ENCODE data around the gene CDC42BPG. TPM values are rescaled to one million over a fixed set of nuclear protein-coding genes. Genes with fewer than 3 reads are reported as not detected.
"Not testable (repeated sequence)": the region's sequence is repeated elsewhere in the genome, so short reads cannot be mapped to it uniquely, and the experiment has no call there.

The CDC42BPG gene
- total RNA-seq, 1 experiment from 2014 or later, result 21.6 TPM

GRCh38 chr11:64848214-64848825 is 3.9 kb upstream of the CDC42BPG start (continued):
- TF ChIP-seq RELA (CRISPR knock-in tag; IDR thresholded peaks at IDR 0.05; ENCODE audit: borderline replicate concordance) (no peak), ELF4 (CRISPR knock-in tag; IDR thresholded peaks at IDR 0.05; ENCODE audit: low read depth) (no peak), TCF7 (CRISPR knock-in tag; IDR thresholded peaks at IDR 0.05; ENCODE audit: low read depth) (no peak), CREM (CRISPR knock-in tag; IDR thresholded peaks at IDR 0.05) (no peak), TEAD4 (CRISPR knock-in tag; IDR thresholded peaks at IDR 0.05) (no peak), RORB (CRISPR knock-in tag; IDR thresholded peaks at IDR 0.05) (no peak), GABPB1 (CRISPR knock-in tag; IDR thresholded peaks at IDR 0.05) (no peak)
- TF ChIP-seq, protein P1, sequence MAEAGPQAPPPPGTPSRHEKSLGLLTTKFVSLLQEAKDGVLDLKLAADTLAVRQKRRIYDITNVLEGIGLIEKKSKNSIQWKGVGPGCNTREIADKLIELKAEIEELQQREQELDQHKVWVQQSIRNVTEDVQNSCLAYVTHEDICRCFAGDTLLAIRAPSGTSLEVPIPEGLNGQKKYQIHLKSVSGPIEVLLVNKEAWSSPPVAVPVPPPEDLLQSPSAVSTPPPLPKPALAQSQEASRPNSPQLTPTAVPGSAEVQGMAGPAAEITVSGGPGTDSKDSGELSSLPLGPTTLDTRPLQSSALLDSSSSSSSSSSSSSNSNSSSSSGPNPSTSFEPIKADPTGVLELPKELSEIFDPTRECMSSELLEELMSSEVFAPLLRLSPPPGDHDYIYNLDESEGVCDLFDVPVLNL (CRISPR knock-in tag; IDR thresholded peaks at IDR 0.05; ENCODE audit: borderline replicate concordance, low read depth), result no peak

DNA sequence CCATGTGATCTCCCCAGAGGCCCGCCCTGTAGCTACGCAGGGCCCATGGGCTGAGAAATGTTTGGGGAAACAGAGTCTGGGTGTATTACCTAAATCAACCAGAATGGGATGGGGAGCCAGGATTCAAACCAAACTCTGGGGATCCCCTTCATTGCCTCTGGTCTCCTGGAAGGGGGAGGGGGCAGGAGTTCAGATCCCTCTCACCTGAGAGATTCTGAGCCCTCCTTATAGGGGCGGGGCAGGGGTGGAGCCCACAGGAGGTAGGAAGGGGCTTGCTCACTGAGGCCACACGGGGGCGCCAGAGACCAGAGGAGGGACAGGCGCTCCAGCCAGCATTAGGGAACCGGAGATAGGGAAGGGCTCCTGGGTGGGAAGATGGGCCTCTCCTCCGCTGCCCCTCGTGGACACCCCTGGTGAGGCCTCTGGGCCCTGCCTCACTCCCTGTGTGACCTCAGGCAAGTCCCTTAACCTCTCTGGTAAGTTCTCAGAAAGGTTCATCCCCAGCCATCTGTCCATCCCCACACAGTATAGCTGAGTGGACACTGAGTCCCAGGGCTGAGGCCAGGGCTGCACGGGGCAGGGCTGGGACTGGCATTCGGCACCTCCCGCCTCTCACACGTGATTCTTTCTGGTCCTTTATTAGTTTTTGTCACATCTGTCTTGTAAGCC is 2.7 kb upstream of the CDC42BPG start:
- H3K4me1 Mint-ChIP-seq, result peaks cover 45% of the 10 kb centered on the region
- TF ChIP-seq ZNF281 (CRISPR knock-in tag; IDR thresholded peaks at IDR 0.05), result peak; percentile 64; the same call in 1 of the 2 replicates
- TF ChIP-seq GTF2I (CRISPR knock-in tag; conservative IDR thresholded peaks at IDR 0.05), result peak; percentile 72; the same call in 1 of the 2 replicates
- TF ChIP-seq RELA (CRISPR knock-in tag; IDR thresholded peaks at IDR 0.05; ENCODE audit: borderline replicate concordance), result no peak
- no peak for TF ChIP-seq IRF1 (CRISPR knock-in tag; IDR thresholded peaks at IDR 0.05)
- TF ChIP-seq, protein P2, sequence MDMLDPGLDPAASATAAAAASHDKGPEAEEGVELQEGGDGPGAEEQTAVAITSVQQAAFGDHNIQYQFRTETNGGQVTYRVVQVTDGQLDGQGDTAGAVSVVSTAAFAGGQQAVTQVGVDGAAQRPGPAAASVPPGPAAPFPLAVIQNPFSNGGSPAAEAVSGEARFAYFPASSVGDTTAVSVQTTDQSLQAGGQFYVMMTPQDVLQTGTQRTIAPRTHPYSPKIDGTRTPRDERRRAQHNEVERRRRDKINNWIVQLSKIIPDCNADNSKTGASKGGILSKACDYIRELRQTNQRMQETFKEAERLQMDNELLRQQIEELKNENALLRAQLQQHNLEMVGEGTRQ (CRISPR knock-in tag; IDR thresholded peaks at IDR 0.05), result 0 out of 2 replicates have a peak, but pooled peaks have one; percentile 24
- TF ChIP-seq, protein P3, sequence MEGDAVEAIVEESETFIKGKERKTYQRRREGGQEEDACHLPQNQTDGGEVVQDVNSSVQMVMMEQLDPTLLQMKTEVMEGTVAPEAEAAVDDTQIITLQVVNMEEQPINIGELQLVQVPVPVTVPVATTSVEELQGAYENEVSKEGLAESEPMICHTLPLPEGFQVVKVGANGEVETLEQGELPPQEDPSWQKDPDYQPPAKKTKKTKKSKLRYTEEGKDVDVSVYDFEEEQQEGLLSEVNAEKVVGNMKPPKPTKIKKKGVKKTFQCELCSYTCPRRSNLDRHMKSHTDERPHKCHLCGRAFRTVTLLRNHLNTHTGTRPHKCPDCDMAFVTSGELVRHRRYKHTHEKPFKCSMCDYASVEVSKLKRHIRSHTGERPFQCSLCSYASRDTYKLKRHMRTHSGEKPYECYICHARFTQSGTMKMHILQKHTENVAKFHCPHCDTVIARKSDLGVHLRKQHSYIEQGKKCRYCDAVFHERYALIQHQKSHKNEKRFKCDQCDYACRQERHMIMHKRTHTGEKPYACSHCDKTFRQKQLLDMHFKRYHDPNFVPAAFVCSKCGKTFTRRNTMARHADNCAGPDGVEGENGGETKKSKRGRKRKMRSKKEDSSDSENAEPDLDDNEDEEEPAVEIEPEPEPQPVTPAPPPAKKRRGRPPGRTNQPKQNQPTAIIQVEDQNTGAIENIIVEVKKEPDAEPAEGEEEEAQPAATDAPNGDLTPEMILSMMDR (IDR thresholded peaks at IDR 0.05), result peak; percentile 96
- TF ChIP-seq SP1 (CRISPR knock-in tag; conservative IDR thresholded peaks at IDR 0.05), result peak; percentile 75; the same call in 1 of the 2 replicates

GRCh38 chr11:64845776-64846129 is 1.3 kb upstream of the CDC42BPG start:
- DNase-seq (ENCODE audit: low spot score); POLR2A ChIA-PET; H3K27me3 Mint-ChIP-seq (ENCODE audit: low read depth); ATAC-seq; H3K27ac Mint-ChIP-seq; H3K9me3 Mint-ChIP-seq; H3K36me3 Mint-ChIP-seq: not testable (repeated sequence)
- H3K4me3 Mint-ChIP-seq, result peak overlapping the region; percentile 65
- peaks cover 40% of the 10 kb centered on the region for H3K4me1 Mint-ChIP-seq
- CTCF ChIA-PET, result interaction anchor here (0.7 to 12.5 kb wide), 7 partner anchors 40 to 396 kb away, joined by 3 to 372 read pairs (median 37); partner anchors contain the start of genes ARL2, BATF2, EHD1 and MAP4K2

More for the DNA sequence above, 2.7 kb upstream of the CDC42BPG start:
- H3K9me3 Mint-ChIP-seq, result no peaks in the 10 kb centered on the region
- peak; percentile 70 for ATAC-seq
- H3K27me3 Mint-ChIP-seq (ENCODE audit: low read depth), result no peaks in the 10 kb centered on the region
- DNase-seq (ENCODE audit: low spot score), result peak; percentile 99
- peak overlapping the region; percentile 87 for H3K27ac Mint-ChIP-seq
- peak overlapping the region; percentile 42; the same call in 1 of the 2 replicates for H3K4me3 Mint-ChIP-seq
- POLR2A ChIA-PET, result interaction anchor here (0.6 kb wide), 1 partner anchor 227 kb away, joined by 6 read pairs; no protein-coding TSS in a partner anchor
- H3K36me3 Mint-ChIP-seq, result no peaks in the 10 kb centered on the region
- CTCF ChIA-PET, result interaction anchor here (0.5 to 12.5 kb wide), 25 partner anchors 11 to 288 kb away, joined by 3 to 372 read pairs (median 8); partner anchors contain the start of genes ARL2, BATF2, EHD1 and MAP4K2
